Psoas muscle (tissue), 8 donors: ENCODE data around the gene RWDD1. TPM values are rescaled to one million over a fixed set of nuclear protein-coding genes. Genes with fewer than 3 reads are reported as not detected.
"Not testable (repeated sequence)": the region's sequence is repeated elsewhere in the genome, so short reads cannot be mapped to it uniquely, and the experiment has no call there.

ENCODE experiments used
- ATAC-seq, 4 donors: fragments of 200-7000 bp; cut with Tn5 transposase; one replicate each; pipeline ENCODE4 v1.9.1; 2020; ENCODE audit warnings: moderate library complexity in 3 of 4, mild to moderate bottlenecking in 2 of 4
- DNase-seq, 2 donors: peaks; one replicate each; pipeline ENCODE4 v3.0.0-alpha.2; 2020
- H3K27ac ChIP-seq: fragments of 200-600 bp; one replicate; pipeline ENCODE4 v1.8.0; 2022
- H3K27me3 ChIP-seq, 3 donors: fragments of 200-600 bp in 1 of 3; one replicate each; pipeline versions ENCODE4 v1.6.1 to v1.8.0; 2013 to 2022; ENCODE audit warnings: low read length in 2 of 3, mild to moderate bottlenecking in 2 of 3, moderate library complexity in 1 of 3; ENCODE audit not compliant: insufficient read depth in 3 of 3
- H3K36me3 ChIP-seq, 2 donors: fragments of 200-600 bp in 1 of 2; one replicate each; pipeline versions ENCODE4 v1.6.1 to v1.8.0; 2013 to 2022; ENCODE audit warnings: low read depth in 1 of 2, mild to moderate bottlenecking in 1 of 2, moderate library complexity in 1 of 2; ENCODE audit not compliant: insufficient read depth in 1 of 2
- H3K4me1 ChIP-seq: fragments of 200-600 bp; one replicate; pipeline ENCODE4 v1.8.0; 2022
- H3K4me3 ChIP-seq: fragments of 200-600 bp; one replicate; pipeline ENCODE4 v1.8.0; 2022; ENCODE audit warnings: mild to moderate bottlenecking
- H3K9me3 ChIP-seq: fragments of 200-600 bp; one replicate; pipeline ENCODE4 v1.8.0; 2022
- WGBS, 3 donors: extraction: QIAGEN DNeasy Blood & Tissue Kit; methylation state at CpG; one replicate each; pipeline versions ENCODE4 v1.1.6 to v1.1.7; 2013; 5-methylcytosine and 5-hydroxymethylcytosine counted together
- intact Hi-C, 2 donors: fragments of 100-400 bp; cut with DNase I; formaldehyde crosslinking; loops; one replicate each; pipeline versions ENCODE4 v1.11.0 to v1.14.2; 2022
- polyA plus RNA-seq, 3 donors: library from polyadenylated mRNA; stranded (reverse); fragments of 200-250 nt; gene quantifications; one replicate each; pipeline ENCODE4 v1.2.3, GENCODE V29; 2013
- total RNA-seq, 4 donors: library from RNA; stranded (reverse); fragmentation: NEBNext Ultra II Directional in 2 of 4; extraction: Animal tissue kit (Norgen Biotek cat#: 25700) in 2 of 4; gene quantifications; one replicate each; pipeline versions ENCODE4 v1.2.1 to v1.2.4, GENCODE V29; 2021 to 2023
- TF ChIP-seq, protein P1 (sequence below): fragments of 200-600 bp; IDR thresholded peaks from one replicate; pipeline ENCODE4 v1.8.0; 2022; ENCODE audit warnings: antibody characterized with exemption
- donor health status: healthy with polysubstance abuse.
- donor health status: DM: no; HTN: no; CAD: no; lungs with moderate emphysema.
- donor health status: Bipolar disorder and iron deficiency.
- donor health status: healthy.
- donor health status: DM: yes; HTN: yes; CAD: no.
- donor health status: DM: no; HTN: no; CAD: no.
- donor health status: DM: no; HTN: no; CAD: no.
- donor health status: DM: yes; HTN: yes; CAD: no.

The RWDD1 gene
- total and polyA plus RNA-seq, 7 donors = 49.5 to 153 (median 71.4) TPM

DNA sequence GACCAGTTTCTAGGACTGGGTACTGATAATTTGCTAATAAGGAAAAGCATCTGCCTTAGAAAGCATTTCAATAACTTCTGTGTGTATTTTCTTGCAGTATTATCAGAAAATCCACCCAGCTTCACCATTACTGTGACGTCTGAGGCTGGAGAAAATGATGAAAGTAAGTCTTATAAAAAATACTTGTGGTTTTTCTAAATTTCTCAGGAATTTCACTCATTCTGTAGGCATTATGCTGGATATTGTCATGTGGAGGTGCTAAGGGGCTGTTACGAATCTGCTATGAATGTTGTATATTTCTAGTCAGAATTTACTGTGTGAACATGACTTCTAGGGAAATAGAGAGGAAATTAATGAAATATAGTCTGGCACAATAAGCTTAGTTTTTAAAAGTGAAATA is 8.9 kb downstream of the RWDD1 start:
- no peak for DNase-seq
- peaks cover 6% of the 10 kb centered on the region for H3K4me1 ChIP-seq
- intact Hi-C loops = no loop called here
- WGBS, 3 donors = 78 to 90% (median 78%) methylated on average over 2 of the region's 2 CpGs
- H3K4me3 ChIP-seq = no peak overlapping the region
- peaks cover 4 to 68% of the 10 kb centered on the region in 2 donors for H3K36me3 ChIP-seq
- ATAC-seq = no peak
- H3K9me3 ChIP-seq = no peaks in the 10 kb centered on the region
- H3K27me3 ChIP-seq = no peaks in the 10 kb centered on the region
- TF ChIP-seq, protein P1, sequence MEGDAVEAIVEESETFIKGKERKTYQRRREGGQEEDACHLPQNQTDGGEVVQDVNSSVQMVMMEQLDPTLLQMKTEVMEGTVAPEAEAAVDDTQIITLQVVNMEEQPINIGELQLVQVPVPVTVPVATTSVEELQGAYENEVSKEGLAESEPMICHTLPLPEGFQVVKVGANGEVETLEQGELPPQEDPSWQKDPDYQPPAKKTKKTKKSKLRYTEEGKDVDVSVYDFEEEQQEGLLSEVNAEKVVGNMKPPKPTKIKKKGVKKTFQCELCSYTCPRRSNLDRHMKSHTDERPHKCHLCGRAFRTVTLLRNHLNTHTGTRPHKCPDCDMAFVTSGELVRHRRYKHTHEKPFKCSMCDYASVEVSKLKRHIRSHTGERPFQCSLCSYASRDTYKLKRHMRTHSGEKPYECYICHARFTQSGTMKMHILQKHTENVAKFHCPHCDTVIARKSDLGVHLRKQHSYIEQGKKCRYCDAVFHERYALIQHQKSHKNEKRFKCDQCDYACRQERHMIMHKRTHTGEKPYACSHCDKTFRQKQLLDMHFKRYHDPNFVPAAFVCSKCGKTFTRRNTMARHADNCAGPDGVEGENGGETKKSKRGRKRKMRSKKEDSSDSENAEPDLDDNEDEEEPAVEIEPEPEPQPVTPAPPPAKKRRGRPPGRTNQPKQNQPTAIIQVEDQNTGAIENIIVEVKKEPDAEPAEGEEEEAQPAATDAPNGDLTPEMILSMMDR = no peak
- H3K27ac ChIP-seq = no peak overlapping the region

DNA sequence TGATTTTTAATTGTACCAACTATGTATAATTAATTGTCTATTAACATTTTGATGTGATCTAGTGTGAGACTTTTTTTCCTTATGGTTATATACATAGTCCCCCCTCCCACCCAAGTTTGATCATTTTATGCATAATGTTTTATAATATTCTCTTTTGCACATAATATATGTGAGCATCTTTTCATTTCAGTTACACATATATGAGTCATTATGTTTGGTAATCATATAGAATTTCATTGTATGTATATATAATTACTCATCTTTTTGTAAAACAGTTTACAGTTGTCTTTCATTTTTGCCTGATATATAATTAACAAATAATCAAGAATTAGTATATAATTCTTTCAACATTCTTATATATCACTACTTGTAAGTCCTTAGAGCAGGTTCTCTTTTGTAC is 15.0 kb downstream of the RWDD1 start:
- H3K4me3 ChIP-seq = no peak overlapping the region
- DNase-seq = no peak
- H3K4me1 ChIP-seq = no peaks in the 10 kb centered on the region
- intact Hi-C loops = no loop called here
- peaks cover 0 to 81% of the 10 kb centered on the region in 2 donors for H3K36me3 ChIP-seq
- no peak for ATAC-seq
- no peaks in the 10 kb centered on the region for H3K27me3 ChIP-seq
- TF ChIP-seq, protein P1 = no peak
- no peak overlapping the region for H3K27ac ChIP-seq
- no peaks in the 10 kb centered on the region for H3K9me3 ChIP-seq

DNA sequence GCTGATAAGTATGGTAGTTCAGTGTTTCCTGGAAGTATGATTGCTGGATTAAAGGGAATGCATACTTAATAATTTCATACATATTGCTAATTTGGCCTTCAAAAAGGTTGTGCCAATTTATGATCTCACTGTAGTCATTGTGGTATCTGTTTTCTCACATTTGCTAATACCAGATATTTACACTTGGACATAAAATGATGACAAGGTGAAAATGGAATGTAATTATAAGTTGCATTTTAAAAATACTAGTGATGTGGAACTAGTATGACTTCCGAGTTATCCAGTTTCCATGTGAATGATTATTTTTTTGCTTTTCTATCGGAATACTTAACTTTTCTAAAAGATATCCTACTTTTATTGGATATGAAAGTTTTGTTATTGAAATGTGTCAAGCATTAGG is 15.4 kb downstream of the RWDD1 start:
- Histone ChIP-seq H3K27ac (no peak overlapping the region), H3K4me3 (no peak overlapping the region), H3K9me3 (no peaks in the 10 kb centered on the region), H3K36me3 (peaks cover 3 to 81% of the 10 kb centered on the region in 2 donors), H3K27me3 (no peaks in the 10 kb centered on the region), H3K4me1 (no peaks in the 10 kb centered on the region)
- WGBS, 3 donors = 95 to 99% (median 98%) methylated on average over 2 of the region's 2 CpGs
- DNase-seq (no peak), ATAC-seq (no peak)
- intact Hi-C loops = no loop called here
- TF ChIP-seq, protein P1 = no peak

DNA sequence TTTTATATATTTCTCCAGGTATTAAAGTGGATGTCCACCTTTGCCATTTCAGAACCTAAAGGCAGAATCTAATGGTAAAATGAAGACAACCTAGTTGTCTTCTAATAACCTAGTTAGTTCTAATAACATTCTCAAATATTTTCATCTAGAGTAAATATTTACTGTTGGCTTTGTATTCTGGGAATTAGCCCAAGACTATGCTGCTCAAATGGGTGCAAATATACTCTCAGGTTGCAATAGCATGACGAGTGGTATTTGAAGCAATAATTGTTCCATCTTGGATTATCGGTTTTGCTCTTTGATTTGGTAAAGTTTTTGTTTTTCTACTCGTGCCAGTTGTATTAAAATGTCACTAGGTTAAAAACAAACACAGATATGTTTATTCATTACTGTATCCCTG is 23.9 kb downstream of the RWDD1 start:
- intact Hi-C loops = no loop called here
- Histone ChIP-seq H3K36me3 (peaks cover 16 to 86% of the 10 kb centered on the region in 2 donors), H3K27ac (no peak overlapping the region), H3K27me3 (no peaks in the 10 kb centered on the region), H3K9me3 (no peaks in the 10 kb centered on the region), H3K4me1 (no peaks in the 10 kb centered on the region), H3K4me3 (no peak overlapping the region)
- DNase-seq (no peak), ATAC-seq (no peak)
- WGBS, 3 donors = 91 to 94% (median 93%) methylated on average over 3 of the region's 3 CpGs
- TF ChIP-seq, protein P1 = no peak

DNA sequence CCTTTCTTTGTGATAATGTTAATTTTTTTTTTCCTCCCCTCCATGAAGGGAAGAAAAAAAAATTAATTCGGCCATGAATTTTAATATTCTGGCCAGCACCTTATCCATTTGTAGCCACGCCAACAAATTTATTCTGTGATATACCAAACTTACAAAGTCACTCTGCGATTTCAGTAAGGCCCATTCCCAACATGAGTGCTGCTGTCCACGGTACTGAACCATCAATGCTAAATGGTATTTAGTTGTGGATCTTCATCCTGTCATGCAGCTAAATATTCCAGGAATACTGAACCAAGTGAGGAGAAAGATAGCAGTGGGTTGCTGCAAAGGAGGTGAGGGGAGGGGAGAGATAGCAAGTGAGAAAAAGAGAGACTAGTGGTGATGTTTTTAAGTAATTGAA is 25.5 kb downstream of the RWDD1 start:
- intact Hi-C loops = no loop called here
- Histone ChIP-seq H3K4me1 (no peaks in the 10 kb centered on the region), H3K4me3 (no peak overlapping the region), H3K9me3 (no peaks in the 10 kb centered on the region), H3K27me3 (no peaks in the 10 kb centered on the region), H3K36me3 (peaks cover 13 to 75% of the 10 kb centered on the region in 2 donors), H3K27ac (no peak overlapping the region)
- TF ChIP-seq, protein P1 = no peak
- no peak for DNase-seq
- no peak for ATAC-seq
- WGBS, 3 donors = 79 to 83% (median 80%) methylated on average over 4 of the region's 4 CpGs

DNA sequence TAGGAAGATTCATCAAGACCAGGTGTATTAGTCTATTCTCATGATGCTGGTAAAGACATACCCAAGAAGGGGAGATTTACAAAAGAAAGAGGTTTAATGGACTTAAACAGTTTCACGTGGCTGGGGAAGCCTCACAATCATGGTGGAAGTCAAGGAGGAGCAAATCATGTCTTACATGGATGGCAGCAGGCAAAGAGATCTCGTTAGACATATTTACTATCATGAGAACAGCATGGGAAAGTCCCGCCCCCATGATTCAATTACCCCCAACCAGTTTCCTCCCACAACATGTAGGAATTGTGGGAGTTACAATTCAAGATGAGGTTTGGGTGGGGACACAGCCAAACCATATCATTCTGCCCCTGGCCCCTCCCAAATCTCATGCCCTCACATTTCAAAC is 32.6 kb downstream of the RWDD1 start:
- ATAC-seq = not testable (repeated sequence)
- H3K36me3 ChIP-seq = peaks cover 0 to 35% of the 10 kb centered on the region in 2 donors

DNA sequence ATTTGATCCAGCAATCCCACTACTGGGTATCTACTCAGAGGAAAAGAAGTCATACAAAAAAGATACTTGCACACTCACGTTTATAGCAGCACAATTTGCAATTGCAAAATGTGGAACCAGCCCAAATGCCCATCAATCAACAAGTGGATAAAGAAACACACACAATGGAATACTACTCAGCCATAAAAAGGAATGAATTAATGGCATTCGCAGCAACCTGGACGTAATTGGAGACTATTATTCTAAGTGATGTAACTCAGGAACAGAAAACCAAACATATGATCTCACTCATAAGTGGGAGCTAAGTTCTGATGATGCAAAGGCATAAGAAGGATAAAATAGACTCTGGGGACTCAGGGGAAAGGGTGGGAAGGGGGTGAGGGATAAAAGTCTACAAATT is 33.6 kb downstream of the RWDD1 start:
- H3K27me3 ChIP-seq, H3K27ac ChIP-seq, ATAC-seq, H3K4me1 ChIP-seq, DNase-seq, H3K9me3 ChIP-seq, intact Hi-C loops, H3K4me3 ChIP-seq: not testable (repeated sequence)
- 89 to 92% (median 92%) methylated on average over 3 of the region's 3 CpGs for WGBS, 3 donors
- peaks cover 0 to 28% of the 10 kb centered on the region in 2 donors for H3K36me3 ChIP-seq

More for the DNA sequence above, 32.6 kb downstream of the RWDD1 start:
- DNase-seq, intact Hi-C loops, H3K4me1 ChIP-seq, H3K4me3 ChIP-seq, H3K27me3 ChIP-seq, H3K27ac ChIP-seq, H3K9me3 ChIP-seq: not testable (repeated sequence)
- 90 to 99% (median 94%) methylated on average over 3 of the region's 3 CpGs for WGBS, 3 donors
